HCT116 (cell line): Measurements from ENCODE around the gene HAX1.

Experiments used
- POLR2AphosphoS5 ChIP-seq: IDR thresholded peaks from 2 replicates; pipeline ENCODE4 v1.6.1; 2011; ENCODE audit warnings: mild to moderate bottlenecking, low read depth, low read length, moderate library complexity
- TF ChIP-seq, protein P1 (sequence below): IDR thresholded peaks from 2 replicates; pipeline ENCODE4 v1.6.1; 2011; ENCODE audit warnings: mild to moderate bottlenecking, low read length, moderate library complexity; ENCODE audit not compliant: insufficient replicate concordance; ENCODE audit errors: extremely low read depth
- TF ChIP-seq, protein P2 (sequence below), 3 experiments: fragments of 200-600 bp in 1 of 3; sonication (generic) in 1 of 3; IDR thresholded peaks in 2 of 3; conservative IDR thresholded peaks in 1 of 3; 2 replicates each; pipeline ENCODE4 v1.5.1; 2012 to 2017; ENCODE audit warnings: low read depth in 2 of 3, low read length in 2 of 3, antibody characterized with exemption in 1 of 3, borderline replicate concordance in 1 of 3, control low read depth in 1 of 3, mild to moderate bottlenecking in 1 of 3, mixed read lengths in 1 of 3, mixed run types in 1 of 3, moderate library complexity in 1 of 3; ENCODE audit not compliant: insufficient read depth in 1 of 3

- TF ChIP-seq, protein P1, sequence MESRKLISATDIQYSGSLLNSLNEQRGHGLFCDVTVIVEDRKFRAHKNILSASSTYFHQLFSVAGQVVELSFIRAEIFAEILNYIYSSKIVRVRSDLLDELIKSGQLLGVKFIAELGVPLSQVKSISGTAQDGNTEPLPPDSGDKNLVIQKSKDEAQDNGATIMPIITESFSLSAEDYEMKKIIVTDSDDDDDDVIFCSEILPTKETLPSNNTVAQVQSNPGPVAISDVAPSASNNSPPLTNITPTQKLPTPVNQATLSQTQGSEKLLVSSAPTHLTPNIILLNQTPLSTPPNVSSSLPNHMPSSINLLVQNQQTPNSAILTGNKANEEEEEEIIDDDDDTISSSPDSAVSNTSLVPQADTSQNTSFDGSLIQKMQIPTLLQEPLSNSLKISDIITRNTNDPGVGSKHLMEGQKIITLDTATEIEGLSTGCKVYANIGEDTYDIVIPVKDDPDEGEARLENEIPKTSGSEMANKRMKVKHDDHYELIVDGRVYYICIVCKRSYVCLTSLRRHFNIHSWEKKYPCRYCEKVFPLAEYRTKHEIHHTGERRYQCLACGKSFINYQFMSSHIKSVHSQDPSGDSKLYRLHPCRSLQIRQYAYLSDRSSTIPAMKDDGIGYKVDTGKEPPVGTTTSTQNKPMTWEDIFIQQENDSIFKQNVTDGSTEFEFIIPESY, result no peak
- no peak for TF ChIP-seq POLR2AphosphoS5
- TF ChIP-seq, protein P2, sequence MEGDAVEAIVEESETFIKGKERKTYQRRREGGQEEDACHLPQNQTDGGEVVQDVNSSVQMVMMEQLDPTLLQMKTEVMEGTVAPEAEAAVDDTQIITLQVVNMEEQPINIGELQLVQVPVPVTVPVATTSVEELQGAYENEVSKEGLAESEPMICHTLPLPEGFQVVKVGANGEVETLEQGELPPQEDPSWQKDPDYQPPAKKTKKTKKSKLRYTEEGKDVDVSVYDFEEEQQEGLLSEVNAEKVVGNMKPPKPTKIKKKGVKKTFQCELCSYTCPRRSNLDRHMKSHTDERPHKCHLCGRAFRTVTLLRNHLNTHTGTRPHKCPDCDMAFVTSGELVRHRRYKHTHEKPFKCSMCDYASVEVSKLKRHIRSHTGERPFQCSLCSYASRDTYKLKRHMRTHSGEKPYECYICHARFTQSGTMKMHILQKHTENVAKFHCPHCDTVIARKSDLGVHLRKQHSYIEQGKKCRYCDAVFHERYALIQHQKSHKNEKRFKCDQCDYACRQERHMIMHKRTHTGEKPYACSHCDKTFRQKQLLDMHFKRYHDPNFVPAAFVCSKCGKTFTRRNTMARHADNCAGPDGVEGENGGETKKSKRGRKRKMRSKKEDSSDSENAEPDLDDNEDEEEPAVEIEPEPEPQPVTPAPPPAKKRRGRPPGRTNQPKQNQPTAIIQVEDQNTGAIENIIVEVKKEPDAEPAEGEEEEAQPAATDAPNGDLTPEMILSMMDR (IDR thresholded peaks at IDR 0.05 in 2 of 3, conservative IDR thresholded peaks at IDR 0.05 in 1 of 3; ENCODE audit: borderline replicate concordance in 1 of 3, insufficient read depth in 1 of 3, low read depth in 2 of 3, low read length in 2 of 3), result no peak
Measured at GRCh38 chr1:154240294-154240833, 32.1 kb upstream of the HAX1 start.
